Mesothelial cell of epicardium (in vitro differentiated cells): ENCODE results near the gene TTLL4. TPM values are rescaled to one million over a fixed set of nuclear protein-coding genes. Genes with fewer than 3 reads are reported as not detected.

Source experiments
- DNase-seq, 2 experiments: peaks; one replicate each; pipeline ENCODE4 v3.0.0; 2021; ENCODE audit warnings: low spot score in 2 of 2; ENCODE audit not compliant: unreplicated experiment in 2 of 2
- H3K27ac Mint-ChIP-seq: 2 replicates; pipeline ENCODE4 v1.8.0; 2021; ENCODE audit warnings: mixed read lengths
- H3K27me3 Mint-ChIP-seq: 2 replicates; pipeline ENCODE4 v1.8.0; 2021; ENCODE audit warnings: low read depth, mixed read lengths
- H3K36me3 Mint-ChIP-seq: 2 replicates; pipeline ENCODE4 v1.8.0; 2021; ENCODE audit warnings: mixed read lengths
- H3K4me1 Mint-ChIP-seq: 2 replicates; pipeline ENCODE4 v1.8.0; 2021; ENCODE audit warnings: mixed read lengths
- H3K4me3 Mint-ChIP-seq: 2 replicates; pipeline ENCODE4 v1.8.0; 2021; ENCODE audit warnings: mild to moderate bottlenecking, moderate library complexity, mixed read lengths
- H3K9me3 Mint-ChIP-seq: 2 replicates; pipeline ENCODE4 v1.8.0; 2021; ENCODE audit warnings: mixed read lengths
- total RNA-seq: library from RNA; stranded (reverse); gene quantifications from 3 replicates; pipeline ENCODE4 v1.2.1, GENCODE V29; 2021
- TF ChIP-seq, protein P1 (sequence below): fragments of 200-600 bp; sonication (generic); IDR thresholded peaks from one replicate; pipeline ENCODE4 v1.5.0; 2021; ENCODE audit warnings: antibody characterized with exemption; ENCODE audit not compliant: unreplicated experiment

The TTLL4 gene
- total RNA-seq, 1 donor from 2014 or later: 61.8 TPM

DNA sequence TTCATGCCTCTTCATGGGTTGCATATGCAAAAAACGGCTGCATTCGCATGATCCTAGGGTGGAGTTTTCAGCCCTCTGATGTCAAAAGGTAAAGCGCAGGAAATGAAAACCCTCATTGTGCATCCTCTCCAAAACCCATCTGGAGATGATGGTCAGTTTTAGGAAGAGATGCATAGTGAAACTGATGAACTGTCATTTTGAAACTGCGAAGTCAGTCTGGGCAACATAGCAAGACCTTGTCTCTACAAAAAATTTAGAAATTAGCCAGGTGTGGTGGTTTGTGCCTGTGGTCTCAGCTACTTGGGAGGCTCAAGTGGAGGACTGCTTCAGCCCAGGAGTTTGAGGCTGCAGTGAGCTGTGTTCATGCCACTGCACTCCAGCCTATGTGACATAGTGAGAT is 2.5 kb upstream of the TTLL4 start:
- TF ChIP-seq, protein P1, sequence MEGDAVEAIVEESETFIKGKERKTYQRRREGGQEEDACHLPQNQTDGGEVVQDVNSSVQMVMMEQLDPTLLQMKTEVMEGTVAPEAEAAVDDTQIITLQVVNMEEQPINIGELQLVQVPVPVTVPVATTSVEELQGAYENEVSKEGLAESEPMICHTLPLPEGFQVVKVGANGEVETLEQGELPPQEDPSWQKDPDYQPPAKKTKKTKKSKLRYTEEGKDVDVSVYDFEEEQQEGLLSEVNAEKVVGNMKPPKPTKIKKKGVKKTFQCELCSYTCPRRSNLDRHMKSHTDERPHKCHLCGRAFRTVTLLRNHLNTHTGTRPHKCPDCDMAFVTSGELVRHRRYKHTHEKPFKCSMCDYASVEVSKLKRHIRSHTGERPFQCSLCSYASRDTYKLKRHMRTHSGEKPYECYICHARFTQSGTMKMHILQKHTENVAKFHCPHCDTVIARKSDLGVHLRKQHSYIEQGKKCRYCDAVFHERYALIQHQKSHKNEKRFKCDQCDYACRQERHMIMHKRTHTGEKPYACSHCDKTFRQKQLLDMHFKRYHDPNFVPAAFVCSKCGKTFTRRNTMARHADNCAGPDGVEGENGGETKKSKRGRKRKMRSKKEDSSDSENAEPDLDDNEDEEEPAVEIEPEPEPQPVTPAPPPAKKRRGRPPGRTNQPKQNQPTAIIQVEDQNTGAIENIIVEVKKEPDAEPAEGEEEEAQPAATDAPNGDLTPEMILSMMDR: no peak

DNA sequence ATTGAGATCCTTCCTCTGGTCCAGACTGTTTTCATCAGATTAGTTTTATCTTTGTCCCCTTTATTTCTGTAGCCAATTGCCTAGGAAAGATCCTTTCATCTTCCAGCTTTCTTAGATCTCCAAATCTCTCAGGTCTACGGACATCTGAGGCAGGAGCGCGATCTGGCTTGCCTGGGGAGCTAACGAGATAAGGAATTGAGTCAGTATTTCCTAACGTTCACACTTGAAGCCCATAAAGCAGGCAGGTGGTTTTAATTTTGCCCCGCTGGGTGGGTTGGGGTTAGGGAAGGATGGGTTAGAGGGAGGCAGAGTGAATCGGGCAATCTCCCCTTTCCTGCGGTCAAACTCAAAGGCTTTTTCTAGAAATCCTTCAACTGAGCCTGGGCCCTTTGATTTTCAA is 727 bp upstream of the TTLL4 start:
- Mint-ChIP-seq H3K27ac (peak overlapping the region; percentile 34), H3K9me3 (no peaks in the 10 kb centered on the region), H3K4me1 (peaks cover 8% of the 10 kb centered on the region), H3K27me3 (no peaks in the 10 kb centered on the region), H3K36me3 (no peaks in the 10 kb centered on the region), H3K4me3 (peak overlapping the region; percentile 98)
- TF ChIP-seq, protein P1: no peak
- DNase-seq: no peak

More for the DNA sequence above, 2.5 kb upstream of the TTLL4 start:
- Mint-ChIP-seq H3K27me3 (no peaks in the 10 kb centered on the region), H3K9me3 (no peaks in the 10 kb centered on the region), H3K4me1 (peaks cover 8% of the 10 kb centered on the region), H3K27ac (no peak overlapping the region), H3K4me3 (no peak overlapping the region), H3K36me3 (no peaks in the 10 kb centered on the region)
- no peak for DNase-seq

DNA sequence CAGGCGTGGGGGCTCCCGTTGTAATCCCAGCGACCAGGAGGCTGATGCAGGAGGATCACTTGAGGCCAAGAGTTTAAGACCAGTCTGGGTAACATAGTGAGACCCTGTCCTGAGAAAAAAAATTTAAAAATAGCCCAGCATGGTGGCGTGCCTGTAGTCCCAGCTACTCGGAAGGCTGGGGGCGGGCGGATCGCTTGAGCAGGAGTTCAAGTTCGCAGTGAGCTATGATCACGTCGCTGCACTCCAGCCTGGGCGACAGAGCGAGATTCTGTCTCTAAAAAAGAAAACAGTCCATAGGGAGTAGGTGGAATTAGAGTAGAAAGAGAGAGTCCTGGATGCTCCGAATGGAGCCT is 325 bp upstream of the TTLL4 start:
- H3K27me3 Mint-ChIP-seq: no peaks in the 10 kb centered on the region
- H3K27ac Mint-ChIP-seq: peak overlapping the region; percentile 97

DNA sequence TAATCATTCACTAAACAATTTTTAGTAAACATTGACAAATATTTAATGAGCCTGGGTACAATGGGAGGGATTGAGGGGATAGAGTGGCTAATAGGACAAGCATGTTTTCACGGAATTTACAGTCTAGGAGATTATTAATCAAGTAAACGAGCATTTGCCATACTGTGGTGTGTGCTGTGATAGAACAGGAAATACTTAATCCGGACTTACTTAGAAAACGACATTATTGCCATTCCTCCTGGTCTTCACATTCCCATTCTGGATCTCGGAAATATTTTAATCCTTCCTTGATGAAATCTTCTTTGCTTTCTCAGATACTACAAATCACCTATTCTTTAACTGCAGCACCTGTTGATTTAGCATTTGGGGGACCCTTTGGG is 905 bp downstream of the TTLL4 start:
- no peak for DNase-seq

More for the DNA sequence above, 325 bp upstream of the TTLL4 start:
- no peaks in the 10 kb centered on the region for H3K9me3 Mint-ChIP-seq
- DNase-seq: no peak
- H3K4me3 Mint-ChIP-seq: peak overlapping the region; percentile 98
- TF ChIP-seq, protein P1: no peak
- no peaks in the 10 kb centered on the region for H3K36me3 Mint-ChIP-seq
- H3K4me1 Mint-ChIP-seq: peaks cover 8% of the 10 kb centered on the region

DNA sequence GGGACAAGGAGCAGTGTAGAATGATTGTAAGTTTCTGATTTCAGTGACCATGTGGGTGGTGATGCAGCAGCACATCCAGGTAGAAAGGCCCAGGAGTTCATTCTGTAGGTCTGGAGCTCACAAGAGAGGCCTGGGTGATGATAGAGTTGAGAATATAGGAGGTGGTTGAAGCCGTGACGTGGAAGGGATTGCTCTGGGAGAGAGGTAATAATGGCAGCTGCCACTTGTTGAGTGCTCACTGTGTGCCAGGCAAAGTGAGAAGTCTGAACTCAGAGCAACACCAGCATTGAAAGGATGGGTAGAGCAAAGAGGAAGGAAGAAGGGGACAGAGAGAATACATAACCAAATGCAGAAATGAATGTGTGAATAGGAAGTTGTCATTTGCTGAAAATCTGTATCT is 3.3 kb downstream of the TTLL4 start:
- TF ChIP-seq, protein P1: no peak
- peaks cover 11% of the 10 kb centered on the region for H3K4me1 Mint-ChIP-seq
- no peaks in the 10 kb centered on the region for H3K27me3 Mint-ChIP-seq
- H3K36me3 Mint-ChIP-seq: peaks cover 8% of the 10 kb centered on the region
- no peaks in the 10 kb centered on the region for H3K9me3 Mint-ChIP-seq
- H3K27ac Mint-ChIP-seq: no peak overlapping the region
- H3K4me3 Mint-ChIP-seq: no peak overlapping the region
- no peak for DNase-seq

More for the DNA sequence above, 905 bp downstream of the TTLL4 start:
- Mint-ChIP-seq H3K4me1 (peaks cover 8% of the 10 kb centered on the region), H3K36me3 (peaks cover 5% of the 10 kb centered on the region), H3K27me3 (no peaks in the 10 kb centered on the region), H3K9me3 (no peaks in the 10 kb centered on the region), H3K4me3 (peak overlapping the region; percentile 98), H3K27ac (peak overlapping the region; percentile 97)
- TF ChIP-seq, protein P1: no peak

DNA sequence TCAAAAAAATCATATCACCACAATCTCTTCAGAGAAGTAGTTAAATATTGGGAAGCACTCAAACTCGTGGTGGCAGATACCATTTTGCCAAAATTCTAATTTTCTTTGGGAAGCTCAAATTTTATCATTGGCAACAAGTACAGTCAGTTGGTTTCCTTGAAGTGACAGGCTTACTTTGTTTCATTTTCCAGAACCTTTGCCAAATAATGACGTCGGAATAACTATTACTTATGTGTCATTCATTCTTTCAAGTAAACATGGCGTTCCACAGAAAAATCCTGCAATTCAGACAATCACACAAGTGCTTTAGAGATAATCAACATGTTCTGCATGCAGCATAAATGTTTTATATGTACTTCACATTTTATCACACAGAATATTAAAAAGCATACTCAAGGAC is 5.4 kb downstream of the TTLL4 start:
- peaks cover 18% of the 10 kb centered on the region for H3K36me3 Mint-ChIP-seq
- H3K4me3 Mint-ChIP-seq: no peak overlapping the region
- TF ChIP-seq, protein P1: no peak
- peaks cover 19% of the 10 kb centered on the region for H3K4me1 Mint-ChIP-seq
- no peaks in the 10 kb centered on the region for H3K27me3 Mint-ChIP-seq
- H3K27ac Mint-ChIP-seq: no peak overlapping the region
- no peak for DNase-seq
- no peaks in the 10 kb centered on the region for H3K9me3 Mint-ChIP-seq
